ENCODE measurements around the gene JMJD1C.

DNA sequence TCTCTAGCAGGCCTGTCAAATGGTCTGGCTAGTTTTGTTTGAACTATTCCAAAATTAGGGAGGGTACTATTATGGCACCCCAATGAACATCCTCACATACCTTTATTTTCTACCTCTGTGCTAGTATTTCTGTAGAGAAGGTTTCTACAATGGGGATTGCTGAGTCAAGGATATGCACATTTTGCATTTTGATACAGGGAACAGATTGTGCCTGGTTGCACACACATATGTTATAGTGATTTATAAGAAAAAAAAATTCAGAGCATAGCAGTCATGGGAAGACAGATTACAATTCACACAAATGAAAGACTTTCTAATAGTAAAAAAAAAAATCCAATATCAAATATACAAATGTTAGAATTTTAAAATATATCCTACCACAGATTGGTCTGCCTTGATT lies 346.7 kb downstream of the JMJD1C start:
- no peak for TF ChIP-seq SUZ12 (IDR thresholded peaks at IDR 0.05; ENCODE audit: extremely low read depth, insufficient read depth, insufficient read length)
- no peak for TF ChIP-seq ZNF274 (IDR thresholded peaks at IDR 0.05; ENCODE audit: low read depth, low read length)

Measured in NT2/D1 (cell line).